RWPE1 (cell line): ENCODE measurements around the gene DUSP9.

Experiments used
- CTCF ChIA-PET: fragments of 350-600 bp; sonication (Branson Sonifier 250); formaldehyde crosslinking; extraction: SDS; loops from one replicate; lab custom pipeline; 2021; lab: Yijun Ruan, JAX
- POLR2A ChIA-PET: fragments of 400-600 bp; formaldehyde crosslinking; extraction: SDS; loops from one replicate; lab custom pipeline; 2020; ENCODE audit warnings: antibody characterized with exemption; ENCODE audit not compliant: low non-redundant PET; lab: Yijun Ruan, JAX
- DNase-seq: peaks from one replicate; pipeline ENCODE4 v3.0.0; 2012; ENCODE audit warnings: low spot score
- H3K27ac ChIP-seq: fragments of 450-650 bp; 2 replicates; pipeline ENCODE4 v1.5.1; 2017
- TF ChIP-seq, protein P1 (sequence below): fragments of 450-650 bp; conservative IDR thresholded peaks from 2 replicates; pipeline ENCODE4 v1.5.1; 2017; ENCODE audit warnings: low read depth, mild to moderate bottlenecking

The DUSP9 gene

DNA sequence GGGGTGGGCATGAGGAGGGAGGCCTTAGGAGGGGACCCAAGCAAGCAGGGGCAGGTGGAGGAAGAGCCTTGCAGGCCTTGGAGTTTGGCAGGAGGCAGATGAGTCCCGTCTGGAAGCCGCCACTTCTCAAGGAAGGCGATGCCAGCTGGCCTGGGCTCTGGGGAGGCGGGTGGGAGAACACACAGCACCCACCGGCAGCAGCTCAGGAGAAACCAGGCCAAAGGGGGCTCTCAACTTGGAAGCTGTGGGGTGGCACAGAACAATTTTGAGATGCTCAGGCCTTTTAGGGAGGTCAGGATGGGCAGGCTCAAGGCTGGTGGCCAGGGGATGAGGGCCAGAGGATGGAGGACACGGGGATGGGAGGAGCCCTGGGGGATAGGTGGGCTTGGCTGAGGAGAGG is 11.6 kb upstream of the DUSP9 start:
- CTCF ChIA-PET: interaction anchor here (0.6 to 0.7 kb wide), 2 partner anchors 8 to 21 kb away, joined by 3 to 4 read pairs; no protein-coding TSS in a partner anchor
- no peak for DNase-seq
- TF ChIP-seq, protein P1, sequence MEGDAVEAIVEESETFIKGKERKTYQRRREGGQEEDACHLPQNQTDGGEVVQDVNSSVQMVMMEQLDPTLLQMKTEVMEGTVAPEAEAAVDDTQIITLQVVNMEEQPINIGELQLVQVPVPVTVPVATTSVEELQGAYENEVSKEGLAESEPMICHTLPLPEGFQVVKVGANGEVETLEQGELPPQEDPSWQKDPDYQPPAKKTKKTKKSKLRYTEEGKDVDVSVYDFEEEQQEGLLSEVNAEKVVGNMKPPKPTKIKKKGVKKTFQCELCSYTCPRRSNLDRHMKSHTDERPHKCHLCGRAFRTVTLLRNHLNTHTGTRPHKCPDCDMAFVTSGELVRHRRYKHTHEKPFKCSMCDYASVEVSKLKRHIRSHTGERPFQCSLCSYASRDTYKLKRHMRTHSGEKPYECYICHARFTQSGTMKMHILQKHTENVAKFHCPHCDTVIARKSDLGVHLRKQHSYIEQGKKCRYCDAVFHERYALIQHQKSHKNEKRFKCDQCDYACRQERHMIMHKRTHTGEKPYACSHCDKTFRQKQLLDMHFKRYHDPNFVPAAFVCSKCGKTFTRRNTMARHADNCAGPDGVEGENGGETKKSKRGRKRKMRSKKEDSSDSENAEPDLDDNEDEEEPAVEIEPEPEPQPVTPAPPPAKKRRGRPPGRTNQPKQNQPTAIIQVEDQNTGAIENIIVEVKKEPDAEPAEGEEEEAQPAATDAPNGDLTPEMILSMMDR: no peak
- no peak overlapping the region for H3K27ac ChIP-seq
- POLR2A ChIA-PET: no interaction called here

DNA sequence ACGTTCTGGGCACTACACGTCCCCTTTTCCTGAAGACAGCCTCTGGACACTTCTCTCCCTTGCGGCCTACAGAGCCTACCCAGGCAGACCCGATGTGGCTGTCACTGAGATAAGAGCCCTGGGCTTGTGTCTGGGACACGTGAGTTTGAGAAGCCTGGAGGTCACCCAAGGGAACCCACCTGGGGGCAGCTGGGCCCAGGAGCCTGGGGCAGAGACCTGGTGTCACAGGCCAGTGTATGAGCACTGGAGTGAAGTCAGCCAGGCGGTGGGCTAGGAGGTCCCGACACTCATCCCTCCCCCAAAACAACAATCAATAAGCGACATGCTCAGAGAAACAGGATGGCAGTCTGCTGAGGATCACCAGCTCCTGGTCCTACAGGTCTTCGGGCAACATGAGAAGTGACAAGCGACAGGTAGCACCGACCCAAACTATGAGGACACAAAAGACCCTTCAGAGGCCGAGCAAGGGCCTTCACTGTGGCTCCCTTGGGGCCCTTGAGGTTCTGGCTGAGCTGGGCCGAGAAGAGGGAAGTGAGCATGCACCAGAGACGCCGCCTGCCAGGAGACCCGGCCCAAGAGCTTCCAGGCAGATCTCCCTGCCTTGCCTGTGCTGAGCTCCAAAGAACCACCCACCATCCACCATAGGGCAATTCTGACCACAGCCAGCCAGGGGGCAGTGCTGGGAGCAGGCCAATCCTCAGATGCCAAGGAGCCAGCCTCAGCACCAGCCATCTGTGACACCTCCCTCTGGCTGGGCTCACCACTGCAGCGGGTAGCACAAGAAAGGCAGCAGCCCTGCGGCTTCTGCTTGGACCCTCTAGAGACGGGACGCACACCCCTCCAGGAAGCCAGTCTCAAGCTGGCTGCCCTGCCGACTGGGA is 11.0 kb upstream of the DUSP9 start:
- ChIA-PET CTCF (interaction anchor here (1.0 kb wide), 1 partner anchor 100 kb away, joined by 4 read pairs; no protein-coding TSS in a partner anchor), POLR2A (no interaction called here)
- DNase-seq: no peak
- TF ChIP-seq, protein P1: no peak
- H3K27ac ChIP-seq: no peak overlapping the region

DNA sequence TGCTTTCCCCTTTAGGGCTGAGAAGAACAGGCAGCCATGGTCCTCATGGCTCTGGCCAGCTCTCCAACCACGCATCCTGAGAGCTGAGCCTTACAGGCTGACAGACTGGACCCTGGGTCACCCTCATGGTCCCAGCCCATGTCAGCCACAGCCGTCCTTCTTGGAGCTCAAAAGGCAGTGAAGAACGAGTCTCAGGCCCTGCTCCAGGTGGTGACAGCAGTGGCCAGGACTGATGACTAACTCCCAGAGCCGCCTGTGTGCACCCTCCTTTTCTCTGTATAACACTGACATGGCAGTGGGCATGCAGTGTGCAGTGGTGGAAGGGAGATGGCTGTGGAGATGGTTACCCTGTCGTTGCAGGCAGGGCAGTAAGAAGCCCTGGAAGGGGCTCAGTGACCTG is 10.3 kb upstream of the DUSP9 start:
- ChIA-PET CTCF (interaction anchor here (1.0 kb wide), 1 partner anchor 101 kb away, joined by 4 read pairs; no protein-coding TSS in a partner anchor), POLR2A (no interaction called here)
- DNase-seq: no peak
- TF ChIP-seq, protein P1: no peak
- no peak overlapping the region for H3K27ac ChIP-seq

DNA sequence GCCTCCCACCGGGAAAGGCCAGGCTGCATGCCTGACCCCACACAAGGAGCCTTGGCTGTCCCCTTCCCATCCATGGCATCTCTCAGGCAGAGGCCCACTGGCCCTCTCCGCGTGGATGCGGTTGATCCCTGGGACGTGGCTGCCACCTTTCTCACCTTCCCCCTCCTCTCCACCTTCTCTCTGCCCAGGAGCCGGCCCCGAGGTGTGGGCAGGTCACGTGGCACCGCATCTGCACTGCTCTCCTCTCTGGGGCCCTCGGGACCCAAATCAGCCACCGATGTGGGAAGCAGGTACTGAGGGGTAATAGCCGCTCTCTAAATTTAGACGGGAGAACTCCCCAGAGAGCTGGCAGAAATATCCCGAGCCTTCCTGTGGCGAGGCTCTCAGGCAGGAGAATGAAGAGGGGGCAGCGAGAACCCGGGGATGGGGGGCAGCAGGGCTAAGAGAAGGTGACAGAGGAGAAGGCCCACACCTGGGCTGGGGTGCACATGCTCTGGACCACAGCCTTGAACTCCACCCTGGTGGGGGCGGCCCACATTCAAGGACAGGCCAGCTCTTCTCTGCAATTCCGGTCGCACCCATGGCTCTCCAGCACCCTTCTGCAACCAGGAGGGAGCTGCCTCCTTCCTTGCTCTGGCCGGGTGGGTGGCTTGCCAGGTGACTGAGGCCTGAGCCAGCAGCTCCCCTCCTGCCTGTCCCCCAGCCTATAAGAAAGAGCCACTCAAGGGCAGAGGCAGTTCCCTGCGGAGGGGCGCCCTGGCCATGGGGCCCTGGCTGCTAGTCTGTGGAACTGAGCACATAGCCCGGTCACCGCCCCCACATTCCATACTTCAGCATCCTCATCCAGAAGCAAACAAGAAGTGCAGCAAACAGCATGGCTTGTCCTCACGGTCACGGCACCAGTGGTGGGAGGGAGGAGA is 9.6 kb upstream of the DUSP9 start:
- ChIA-PET CTCF (interaction anchor here (0.6 to 0.7 kb wide), 2 partner anchors 9 to 83 kb away, joined by 3 to 4 read pairs; no protein-coding TSS in a partner anchor), POLR2A (no interaction called here)
- no peak overlapping the region for H3K27ac ChIP-seq
- no peak for DNase-seq
- TF ChIP-seq, protein P1: no peak

DNA sequence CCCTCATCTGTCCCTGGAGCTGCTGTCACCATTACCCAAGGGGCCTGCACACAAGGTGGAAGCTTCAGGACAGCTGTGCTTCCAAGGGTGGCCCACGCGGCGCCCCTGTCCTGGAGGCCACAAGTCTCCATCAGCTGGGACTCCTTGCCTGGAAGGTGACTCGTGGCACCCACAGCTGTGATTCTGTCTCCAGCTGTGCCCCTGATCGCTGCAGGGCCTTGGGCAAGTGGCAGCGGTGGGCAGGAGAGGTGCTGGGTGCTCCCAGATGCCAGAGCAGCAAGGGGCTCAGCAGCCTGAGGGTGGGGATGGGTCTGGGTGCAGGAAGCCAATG is 9.0 kb upstream of the DUSP9 start:
- no peak overlapping the region for H3K27ac ChIP-seq
- CTCF ChIA-PET: no interaction called here
- TF ChIP-seq, protein P1: no peak
- DNase-seq: no peak
- POLR2A ChIA-PET: no interaction called here

DNA sequence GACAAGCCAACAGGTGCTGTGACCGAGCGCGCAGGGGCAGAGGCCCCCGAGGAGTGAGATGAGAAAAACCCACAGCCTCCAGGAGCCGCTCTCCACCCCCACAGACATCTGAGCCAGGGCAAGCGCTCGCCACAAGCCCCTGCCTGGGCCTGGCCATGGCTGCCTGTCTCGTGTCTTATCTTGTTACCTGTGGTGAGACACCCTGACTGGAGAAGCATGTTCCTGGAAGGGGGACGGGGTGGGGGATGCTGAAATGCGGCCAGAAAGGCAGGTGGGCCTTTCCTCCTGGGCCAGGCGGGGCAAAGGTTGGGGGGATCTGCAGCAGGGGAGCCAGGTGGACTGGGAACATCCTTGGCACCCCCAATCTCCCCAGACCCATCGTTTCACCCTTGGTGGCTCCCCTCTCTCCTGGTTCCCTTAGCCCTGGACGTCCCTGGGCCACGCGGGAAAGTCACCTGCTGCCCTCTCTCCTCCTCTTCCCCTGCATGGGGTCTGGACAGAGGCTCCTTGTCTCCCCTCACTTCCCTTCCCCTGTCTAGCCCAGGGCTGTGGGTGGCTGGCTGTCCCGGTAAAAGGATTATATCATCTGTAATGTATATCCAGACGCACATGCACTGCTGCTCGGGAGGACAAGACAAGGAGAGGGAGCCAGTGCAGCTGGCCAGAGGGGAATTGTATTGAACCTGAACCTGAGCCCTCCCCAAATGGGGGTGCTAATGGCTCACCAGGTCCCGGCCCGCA is 8.4 kb upstream of the DUSP9 start:
- TF ChIP-seq, protein P1: no peak
- CTCF ChIA-PET: no interaction called here

More for the DNA sequence above, 8.4 kb upstream of the DUSP9 start:
- no peak for DNase-seq
- H3K27ac ChIP-seq: no peak overlapping the region
- POLR2A ChIA-PET: no interaction called here
